HepG2 (cell line): ENCODE results near the gene MID1.

ENCODE experiments used
- CEBPG ChIP-seq: IDR thresholded peaks from 2 replicates; pipeline ENCODE4 v1.6.1; 2016
- HDAC6 ChIP-seq: fragments of 200-600 bp; sonication (generic); IDR thresholded peaks from 2 replicates; pipeline ENCODE4 v1.7.0; 2017; ENCODE audit warnings: mild to moderate bottlenecking, antibody characterized with exemption, low read length, low read depth
- NPAS2 ChIP-seq: sonication (generic); formaldehyde crosslinking; IDR thresholded peaks from 2 replicates; pipeline ENCODE4 v1.8.0; 2022; ENCODE audit warnings: mild to moderate bottlenecking, missing genetic modification reagents, borderline replicate concordance
- PRDM15 ChIP-seq: sonication (generic); formaldehyde crosslinking; IDR thresholded peaks from 2 replicates; pipeline ENCODE4 v1.4.0; 2020; ENCODE audit warnings: missing genetic modification reagents
- RAD21 ChIP-seq: fragments of 450-650 bp; formaldehyde crosslinking; IDR thresholded peaks from 2 replicates; pipeline ENCODE4 v1.5.0; 2020; ENCODE audit warnings: mild to moderate bottlenecking
- RAD51 ChIP-seq: fragments of 450-650 bp; IDR thresholded peaks from 2 replicates; pipeline ENCODE4 v1.6.1; 2016; ENCODE audit warnings: borderline replicate concordance
- SMARCC2 ChIP-seq: fragments of 450-650 bp; IDR thresholded peaks from 2 replicates; pipeline ENCODE4 v1.6.1; 2017; ENCODE audit warnings: antibody characterized with exemption, mild to moderate bottlenecking
- TCF12 ChIP-seq, 2 experiments: fragments of 450-650 bp in 1 of 2; sonication (generic) in 1 of 2; formaldehyde crosslinking in 1 of 2; IDR thresholded peaks; 2 replicates each; pipeline versions ENCODE4 v1.6.1 to v1.8.0; 2017 to 2022; ENCODE audit warnings: antibody characterized with exemption in 1 of 2, mild to moderate bottlenecking in 1 of 2, missing genetic modification reagents in 1 of 2, moderate library complexity in 1 of 2
- UBTF ChIP-seq: sonication (generic); formaldehyde crosslinking; IDR thresholded peaks from 2 replicates; pipeline ENCODE4 v1.4.0; 2020; ENCODE audit warnings: mild to moderate bottlenecking, missing genetic modification reagents
- ZNF574 ChIP-seq: sonication (generic); formaldehyde crosslinking; IDR thresholded peaks from 2 replicates; pipeline ENCODE4 v1.4.0; 2020; ENCODE audit warnings: missing genetic modification reagents
- TF ChIP-seq, protein P1 (sequence below): IDR thresholded peaks from 2 replicates; pipeline ENCODE4 v1.6.1; 2012; ENCODE audit warnings: inconsistent platforms
- TF ChIP-seq, protein P2 (sequence below): sonication (generic); formaldehyde crosslinking; IDR thresholded peaks from one replicate; pipeline ENCODE4 v1.5.1; 2020; ENCODE audit warnings: mild to moderate bottlenecking, missing genetic modification reagents; ENCODE audit errors: not compliant biosample characterization
- TF ChIP-seq, protein P3 (sequence below): sonication (generic); formaldehyde crosslinking; IDR thresholded peaks from 2 replicates; pipeline ENCODE4 v1.8.1; 2023; ENCODE audit warnings: mild to moderate bottlenecking, missing genetic modification reagents, borderline replicate concordance

DNA sequence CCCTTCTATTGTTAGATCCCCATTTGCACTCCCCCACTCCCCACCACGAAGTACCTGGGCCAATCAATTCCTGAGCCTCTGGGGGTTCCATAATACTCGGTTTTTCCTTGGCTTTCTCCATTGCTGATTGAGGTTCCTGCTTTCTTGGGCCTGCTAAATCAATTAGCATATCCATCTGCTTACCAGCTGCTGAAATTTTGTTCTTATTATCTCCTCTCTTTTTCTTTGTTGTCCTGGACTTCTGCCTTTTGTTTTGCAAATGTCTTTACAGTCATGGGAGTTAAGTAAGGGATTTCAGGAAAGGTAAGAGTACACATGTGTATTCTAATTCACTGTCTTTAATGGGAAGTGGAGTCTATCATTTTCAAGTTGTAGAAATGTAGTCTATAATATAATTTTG, 222.2 kb downstream of the MID1 start:
- TF ChIP-seq UBTF (CRISPR knock-in tag) (no peak), NPAS2 (no peak), CEBPG (CRISPR knock-in tag) (no peak), HDAC6 (no peak), RAD51 (no peak), ZNF574 (CRISPR knock-in tag) (no peak), SMARCC2 (no peak), PRDM15 (no peak), RAD21 (CRISPR knock-in tag) (no peak), TCF12 (IDR thresholded peaks at IDR 0.05) (no peak), TCF12 (CRISPR knock-in tag; IDR thresholded peaks at IDR 0.05) (no peak)
- TF ChIP-seq, protein P1, sequence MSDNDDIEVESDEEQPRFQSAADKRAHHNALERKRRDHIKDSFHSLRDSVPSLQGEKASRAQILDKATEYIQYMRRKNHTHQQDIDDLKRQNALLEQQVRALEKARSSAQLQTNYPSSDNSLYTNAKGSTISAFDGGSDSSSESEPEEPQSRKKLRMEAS, result no peak
- TF ChIP-seq, protein P2, sequence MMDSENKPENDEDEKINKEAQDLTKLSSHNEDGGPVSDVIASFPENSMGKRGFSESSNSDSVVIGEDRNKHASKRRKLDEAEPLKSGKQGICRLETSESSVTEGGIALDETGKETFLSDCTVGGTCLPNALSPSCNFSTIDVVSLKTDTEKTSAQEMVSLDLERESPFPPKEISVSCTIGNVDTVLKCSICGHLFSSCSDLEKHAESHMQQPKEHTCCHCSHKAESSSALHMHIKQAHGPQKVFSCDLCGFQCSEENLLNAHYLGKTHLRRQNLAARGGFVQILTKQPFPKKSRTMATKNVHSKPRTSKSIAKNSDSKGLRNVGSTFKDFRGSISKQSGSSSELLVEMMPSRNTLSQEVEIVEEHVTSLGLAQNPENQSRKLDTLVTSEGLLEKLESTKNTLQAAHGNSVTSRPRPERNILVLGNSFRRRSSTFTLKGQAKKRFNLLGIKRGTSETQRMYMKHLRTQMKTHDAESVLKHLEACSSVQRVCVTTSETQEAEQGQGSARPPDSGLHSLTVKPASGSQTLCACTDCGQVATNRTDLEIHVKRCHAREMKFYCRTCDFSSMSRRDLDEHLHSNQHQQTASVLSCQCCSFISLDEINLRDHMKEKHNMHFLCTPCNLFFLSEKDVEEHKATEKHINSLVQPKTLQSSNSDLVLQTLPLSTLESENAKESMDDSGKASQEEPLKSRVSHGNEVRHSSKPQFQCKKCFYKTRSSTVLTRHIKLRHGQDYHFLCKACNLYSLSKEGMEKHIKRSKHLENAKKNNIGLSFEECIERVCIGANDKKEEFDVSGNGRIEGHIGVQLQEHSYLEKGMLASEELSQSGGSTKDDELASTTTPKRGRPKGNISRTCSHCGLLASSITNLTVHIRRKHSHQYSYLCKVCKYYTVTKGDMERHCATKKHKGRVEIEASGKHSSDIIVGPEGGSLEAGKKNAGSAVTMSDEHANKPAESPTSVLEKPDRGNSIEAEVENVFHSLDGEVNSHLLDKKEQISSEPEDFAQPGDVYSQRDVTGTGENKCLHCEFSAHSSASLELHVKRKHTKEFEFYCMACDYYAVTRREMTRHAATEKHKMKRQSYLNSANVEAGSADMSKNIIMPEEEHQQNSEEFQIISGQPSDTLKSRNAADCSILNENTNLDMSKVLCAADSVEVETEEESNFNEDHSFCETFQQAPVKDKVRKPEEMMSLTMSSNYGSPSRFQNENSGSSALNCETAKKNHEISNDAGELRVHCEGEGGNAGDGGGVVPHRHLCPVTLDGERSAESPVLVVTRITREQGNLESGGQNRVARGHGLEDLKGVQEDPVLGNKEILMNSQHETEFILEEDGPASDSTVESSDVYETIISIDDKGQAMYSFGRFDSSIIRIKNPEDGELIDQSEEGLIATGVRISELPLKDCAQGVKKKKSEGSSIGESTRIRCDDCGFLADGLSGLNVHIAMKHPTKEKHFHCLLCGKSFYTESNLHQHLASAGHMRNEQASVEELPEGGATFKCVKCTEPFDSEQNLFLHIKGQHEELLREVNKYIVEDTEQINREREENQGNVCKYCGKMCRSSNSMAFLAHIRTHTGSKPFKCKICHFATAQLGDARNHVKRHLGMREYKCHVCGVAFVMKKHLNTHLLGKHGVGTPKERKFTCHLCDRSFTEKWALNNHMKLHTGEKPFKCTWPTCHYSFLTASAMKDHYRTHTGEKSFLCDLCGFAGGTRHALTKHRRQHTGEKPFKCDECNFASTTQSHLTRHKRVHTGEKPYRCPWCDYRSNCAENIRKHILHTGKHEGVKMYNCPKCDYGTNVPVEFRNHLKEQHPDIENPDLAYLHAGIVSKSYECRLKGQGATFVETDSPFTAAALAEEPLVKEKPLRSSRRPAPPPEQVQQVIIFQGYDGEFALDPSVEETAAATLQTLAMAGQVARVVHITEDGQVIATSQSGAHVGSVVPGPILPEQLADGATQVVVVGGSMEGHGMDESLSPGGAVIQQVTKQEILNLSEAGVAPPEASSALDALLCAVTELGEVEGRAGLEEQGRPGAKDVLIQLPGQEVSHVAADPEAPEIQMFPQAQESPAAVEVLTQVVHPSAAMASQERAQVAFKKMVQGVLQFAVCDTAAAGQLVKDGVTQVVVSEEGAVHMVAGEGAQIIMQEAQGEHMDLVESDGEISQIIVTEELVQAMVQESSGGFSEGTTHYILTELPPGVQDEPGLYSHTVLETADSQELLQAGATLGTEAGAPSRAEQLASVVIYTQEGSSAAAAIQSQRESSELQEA (CRISPR knock-in tag), result no peak
- TF ChIP-seq, protein P3, sequence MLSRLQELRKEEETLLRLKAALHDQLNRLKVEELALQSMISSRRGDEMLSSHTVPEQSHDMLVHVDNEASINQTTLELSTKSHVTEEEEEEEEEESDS (CRISPR knock-in tag), result no peak
